ENCODE results near the gene MTA3.

MTA3 gene

GRCh38 chr2:42787424-42787787 lies 219.0 kb downstream of the MTA3 start:
- DNase-seq (ENCODE audit: low spot score) = no peak

GRCh38 chr2:42787788-42788477 lies 219.5 kb downstream of the MTA3 start:
- no peak for DNase-seq (ENCODE audit: low spot score)

DNA sequence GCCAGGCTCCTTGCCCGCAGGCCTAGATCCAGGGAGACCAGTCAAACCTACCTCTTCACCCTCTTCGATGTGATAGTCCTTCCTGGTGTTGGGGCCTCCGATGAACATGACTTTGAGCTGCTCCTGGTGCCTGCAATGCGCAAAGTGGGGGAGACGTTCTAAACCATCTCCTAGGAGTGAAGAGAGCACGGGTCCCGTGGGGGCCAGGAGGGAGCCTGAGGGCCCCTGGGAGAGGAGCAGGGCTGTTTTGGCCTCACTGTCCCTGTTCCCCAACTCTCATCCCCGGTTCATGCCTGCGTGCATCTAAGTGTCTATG lies 220.0 kb downstream of the MTA3 start:
- DNase-seq (ENCODE audit: low spot score) = no peak

- no peak for DNase-seq (ENCODE audit: low spot score)
These were observed 220.4 kb downstream of the MTA3 start for GRCh38 chr2:42788882-42789281.

- DNase-seq (ENCODE audit: low spot score) = no peak
These were observed 221.3 kb downstream of the MTA3 start for GRCh38 chr2:42789751-42790150.

DNA sequence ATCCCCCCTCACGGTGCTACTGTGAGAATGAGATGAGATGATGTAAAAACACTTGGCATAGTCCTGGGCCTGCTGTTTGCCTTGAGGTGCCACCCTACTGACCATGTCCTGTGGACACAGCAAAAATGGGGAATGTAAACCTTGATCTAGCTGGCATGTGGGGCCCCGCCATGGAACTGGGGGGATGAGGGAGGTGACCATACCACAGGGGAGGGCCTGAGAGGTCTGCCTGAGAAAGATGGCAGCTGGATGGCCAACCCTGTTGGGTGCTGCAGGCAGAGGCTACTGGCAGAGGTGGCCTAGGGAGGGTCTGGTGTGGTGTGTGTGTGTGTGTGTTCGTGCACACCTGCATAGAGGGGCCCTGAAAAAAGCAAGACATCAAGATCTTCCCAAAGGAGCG lies 223.2 kb downstream of the MTA3 start:
- DNase-seq (ENCODE audit: low spot score) = no peak

DNA sequence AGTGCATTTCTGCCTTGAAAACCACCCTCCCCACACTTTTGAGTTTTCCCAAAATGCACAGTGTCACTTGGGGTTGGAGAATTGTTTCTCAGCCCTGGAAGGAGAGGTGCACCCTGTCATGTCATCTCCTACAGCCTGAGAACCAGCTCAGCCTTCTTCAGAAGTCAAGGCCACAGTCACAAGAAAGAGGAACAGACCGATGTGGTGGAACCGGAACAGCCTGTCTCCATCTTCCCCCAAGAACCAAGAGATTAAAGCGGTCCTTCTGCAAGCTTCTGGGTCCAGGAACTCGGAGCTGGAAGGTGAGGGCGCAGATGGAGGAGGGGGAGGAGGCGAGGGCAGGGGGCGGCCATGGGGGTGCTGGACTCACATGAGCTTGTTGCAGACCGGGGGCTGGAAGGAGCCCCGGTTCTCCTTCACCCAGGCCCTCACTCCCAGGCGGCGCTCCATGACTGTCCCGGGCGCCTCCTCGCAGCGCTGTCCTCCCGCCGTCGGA lies 223.7 kb downstream of the MTA3 start:
- no peak for DNase-seq (ENCODE audit: low spot score)

DNA sequence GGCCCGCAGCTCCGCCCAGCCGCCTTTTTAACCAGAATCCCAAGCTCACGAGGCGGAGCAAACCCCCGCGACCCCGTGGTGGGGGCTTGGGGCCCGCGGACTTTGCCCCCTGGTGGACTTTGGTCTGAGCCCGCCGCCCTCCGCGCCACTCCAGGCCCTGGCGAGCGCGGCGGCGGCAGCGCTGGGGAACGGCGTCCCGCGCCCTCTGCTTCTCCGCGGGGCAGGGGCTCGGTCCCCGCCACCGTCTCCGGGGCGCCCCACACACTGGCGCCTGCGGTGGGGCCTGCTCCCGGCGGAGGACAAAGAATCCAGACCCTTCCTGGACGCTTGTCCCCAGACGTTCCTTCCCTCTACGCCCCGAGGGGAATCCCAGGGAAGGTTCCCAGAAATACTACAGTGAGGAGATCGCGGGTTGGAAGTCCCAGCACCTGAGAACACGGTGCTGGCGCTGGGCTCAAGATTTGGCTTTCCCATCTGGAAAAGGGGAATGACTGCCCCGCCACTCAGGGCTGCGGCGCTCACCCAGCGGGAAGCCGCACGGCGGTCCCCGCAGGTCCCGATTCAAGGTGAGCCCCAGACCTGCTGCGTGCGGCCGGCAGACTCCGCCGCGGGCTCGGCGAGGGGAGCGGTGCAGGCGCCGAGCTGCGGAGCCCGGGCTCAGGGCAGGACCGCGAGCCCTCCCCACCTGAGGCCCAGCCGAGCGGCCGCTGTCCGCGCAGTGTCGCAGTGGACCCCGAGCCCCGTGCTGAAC lies 224.3 kb downstream of the MTA3 start, which contains the start of gene HAAO:
TSS of gene HAAO (minus strand) at position 1 of the 751 bp plus-strand sequence. CDS start 47 bp downstream, outside the sequence.
- DNase-seq (ENCODE audit: low spot score) = peak; percentile 64

DNA sequence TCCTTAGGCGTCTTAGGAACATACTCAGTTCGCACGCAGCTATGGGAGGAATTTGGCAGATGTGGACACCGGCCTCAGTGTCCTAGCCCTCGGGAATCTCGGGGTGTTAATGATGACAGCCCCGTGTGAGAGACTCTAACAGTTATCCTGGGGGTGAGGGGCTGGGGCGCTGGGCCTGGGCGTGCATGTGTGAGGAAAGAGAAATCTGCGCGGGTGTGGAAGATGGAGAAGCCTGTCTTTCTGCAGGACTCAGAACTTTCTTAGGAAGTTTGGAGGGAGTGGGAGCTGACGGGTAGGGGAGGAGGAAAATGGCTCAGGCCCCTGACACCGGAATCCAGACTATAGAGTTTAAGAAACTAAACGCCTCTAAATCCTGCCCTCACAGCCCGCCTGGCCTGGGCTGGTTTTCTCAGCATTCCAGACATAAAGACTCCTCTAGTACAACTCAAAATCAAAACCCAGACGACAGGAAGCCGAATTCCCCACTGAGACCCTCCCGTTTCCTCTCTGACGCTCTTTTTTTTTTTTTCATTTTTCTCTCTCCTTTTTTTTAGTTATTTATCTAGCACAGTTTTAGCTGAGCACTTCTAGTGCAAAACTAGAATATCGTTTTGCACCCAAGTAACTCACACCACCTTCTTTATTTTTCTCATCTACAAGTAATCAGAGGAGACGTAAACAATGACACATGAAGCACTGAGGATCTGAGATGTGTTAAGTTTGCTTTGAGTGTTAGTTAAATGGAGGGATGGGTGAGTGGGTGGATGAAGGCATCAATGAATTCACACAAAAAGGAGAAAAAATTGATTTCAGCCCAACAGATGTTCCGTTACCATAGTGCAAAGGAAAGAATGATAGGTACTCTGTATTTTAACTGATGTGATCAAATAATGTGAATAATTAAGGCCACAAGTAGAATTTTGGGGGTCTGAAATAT lies 225.2 kb downstream of the MTA3 start:
- DNase-seq (ENCODE audit: low spot score) = no peak

DNA sequence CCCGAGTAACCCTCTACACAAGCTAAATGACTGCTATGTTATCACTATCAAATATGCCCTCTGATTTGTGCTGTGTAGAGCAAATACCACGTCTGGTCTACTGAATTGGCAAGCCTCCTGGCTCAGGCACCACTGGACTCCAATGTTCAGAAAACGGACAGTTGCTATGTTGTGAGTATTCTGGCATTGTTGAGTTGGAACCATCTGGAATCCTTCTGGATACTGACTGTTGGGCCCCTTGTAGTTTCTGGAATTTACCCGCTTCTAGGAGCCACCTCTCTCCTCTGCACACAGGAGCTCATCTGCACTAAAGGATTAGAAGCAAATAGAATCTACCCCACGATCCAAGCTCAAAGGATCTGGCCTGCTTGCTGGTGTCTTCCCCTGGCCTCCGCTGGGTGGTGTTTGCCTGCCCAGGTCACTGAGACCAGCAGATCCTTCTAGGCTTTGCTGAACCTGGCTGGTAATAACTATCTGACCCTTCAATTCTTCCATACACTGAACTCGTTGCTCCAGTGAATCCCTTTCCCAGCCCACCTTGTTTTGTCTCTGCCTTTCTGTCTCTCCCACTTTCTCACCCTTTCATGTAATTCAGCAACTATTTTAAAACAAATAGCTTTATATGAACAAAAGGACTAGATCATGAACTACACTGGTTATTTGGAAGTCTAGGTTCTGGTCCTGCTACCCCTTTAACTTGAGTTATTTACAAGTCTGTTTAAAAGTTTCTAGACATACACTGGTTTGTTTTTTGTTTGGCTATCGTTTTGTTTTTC lies 226.0 kb downstream of the MTA3 start:
- DNase-seq (ENCODE audit: low spot score) = peak; percentile 61

DNA sequence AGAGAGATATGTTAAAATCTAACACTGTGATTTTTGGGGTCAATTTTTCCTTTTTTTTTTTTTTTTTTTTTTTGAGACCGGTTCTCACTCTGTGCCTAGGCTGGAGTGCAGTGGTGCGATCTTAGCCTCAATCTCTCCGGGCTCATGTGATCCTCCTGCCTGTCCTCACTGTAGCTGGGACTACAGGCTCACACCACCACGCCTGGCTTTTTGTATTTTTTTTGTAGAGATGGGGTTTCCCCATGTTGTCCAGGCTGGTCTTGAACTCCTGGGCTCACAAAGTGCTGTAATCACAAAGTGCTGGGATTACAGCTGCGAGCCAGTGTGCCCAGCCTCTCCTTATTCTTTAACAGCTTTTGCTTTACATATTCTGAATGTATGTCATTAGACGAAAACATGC lies 226.8 kb downstream of the MTA3 start:
- DNase-seq (ENCODE audit: low spot score) = no peak

GRCh38 chr2:42795841-42796301 lies 227.4 kb downstream of the MTA3 start:
- DNase-seq (ENCODE audit: low spot score) = no peak

DNA sequence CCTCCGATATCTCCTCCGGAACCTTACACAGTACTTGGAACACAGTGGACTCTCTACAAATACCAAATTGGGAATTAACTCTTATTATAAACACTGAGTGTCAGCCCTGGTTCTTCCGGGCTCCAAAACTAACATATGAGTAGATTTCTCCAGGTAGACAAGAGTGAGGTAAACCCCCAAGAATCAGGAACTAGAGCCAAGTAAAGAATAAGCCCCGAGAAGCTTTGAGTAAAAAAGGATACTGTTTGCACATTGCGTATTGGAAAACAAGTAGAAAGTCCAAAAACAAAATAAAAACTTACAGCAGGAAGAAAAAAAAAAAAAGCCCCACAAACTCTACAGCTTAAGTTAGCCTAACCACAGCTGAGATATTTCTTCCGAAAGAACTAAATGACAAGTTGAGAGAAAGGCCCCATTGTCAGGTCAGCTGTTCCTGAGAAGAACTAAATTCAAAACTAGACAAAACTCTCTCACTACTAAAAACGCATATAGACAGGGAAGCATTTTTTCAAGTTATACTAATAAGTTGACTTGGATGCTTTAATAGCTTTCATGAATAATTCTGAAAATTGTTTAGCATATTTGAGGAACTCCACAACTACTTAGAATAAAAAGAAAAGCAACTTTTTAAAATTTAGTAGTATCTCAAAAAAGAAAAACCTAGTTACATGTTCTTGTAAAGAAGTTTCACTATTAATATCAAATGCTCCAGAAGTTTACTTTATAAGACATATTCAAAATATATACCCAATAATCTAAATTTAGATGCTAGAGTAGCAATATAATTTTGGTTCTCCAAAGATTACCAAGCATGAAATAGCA lies 228.2 kb downstream of the MTA3 start:
- no peak for DNase-seq (ENCODE audit: low spot score)

- no peak for DNase-seq (ENCODE audit: low spot score)
These were observed 228.8 kb downstream of the MTA3 start for GRCh38 chr2:42797281-42797680.

GRCh38 chr2:42799881-42800280 lies 231.4 kb downstream of the MTA3 start:
- no peak for DNase-seq (ENCODE audit: low spot score)

- DNase-seq (ENCODE audit: low spot score) = no peak
These were observed 232.1 kb downstream of the MTA3 start for GRCh38 chr2:42800461-42800962.

- no peak for DNase-seq (ENCODE audit: low spot score)
These were observed 232.5 kb downstream of the MTA3 start for GRCh38 chr2:42800981-42801380.

DNA sequence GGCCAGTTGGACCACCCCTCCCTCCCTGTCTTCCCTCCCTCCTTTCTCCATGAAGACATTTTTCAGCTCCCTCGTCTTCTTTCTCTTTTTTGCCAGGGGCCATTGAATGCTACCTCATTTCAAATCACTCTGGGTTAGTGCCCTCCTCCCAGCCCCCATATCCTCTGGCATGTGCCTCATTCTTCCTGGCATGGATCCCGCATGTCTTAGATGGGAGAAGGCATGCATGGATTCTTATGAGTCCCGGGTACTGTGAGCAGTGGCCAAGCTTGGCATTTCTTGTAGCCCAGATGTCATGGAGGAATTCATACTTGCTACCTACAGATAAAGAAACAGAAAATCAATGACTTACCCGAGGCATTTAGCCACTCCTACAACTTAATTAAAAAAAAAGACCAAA lies 232.9 kb downstream of the MTA3 start:
- DNase-seq (ENCODE audit: low spot score) = no peak

- DNase-seq (ENCODE audit: low spot score) = no peak
These were observed 233.7 kb downstream of the MTA3 start for GRCh38 chr2:42802150-42802549.

DNA sequence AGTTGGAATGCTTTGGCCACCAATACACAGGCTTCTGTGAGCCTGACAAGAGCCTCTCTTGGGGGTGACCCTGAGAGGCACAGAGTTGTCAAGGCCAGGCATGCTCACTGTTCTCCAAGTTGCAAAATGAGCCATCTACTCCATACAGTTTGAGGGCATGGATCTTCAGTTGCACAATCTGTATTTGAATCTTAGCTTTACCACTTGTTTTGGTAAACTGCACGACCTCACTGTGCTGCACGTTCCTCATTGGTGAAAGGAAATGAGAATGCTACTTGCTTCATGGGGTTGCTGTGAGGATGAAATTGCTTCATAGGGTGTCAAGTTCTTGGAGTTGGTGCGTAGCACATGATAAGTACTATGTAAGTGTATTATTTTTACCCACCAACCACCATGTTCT lies 235.9 kb downstream of the MTA3 start:
- DNase-seq (ENCODE audit: low spot score) = no peak

GRCh38 chr2:42804891-42805290 lies 236.5 kb downstream of the MTA3 start:
- DNase-seq (ENCODE audit: low spot score) = no peak
